Measurements from ENCODE around the gene CCL2. TPM values are rescaled to one million over a fixed set of nuclear protein-coding genes. Genes with fewer than 3 reads are reported as not detected.
"Not testable (repeated sequence)": the region's sequence is repeated elsewhere in the genome, so short reads cannot be mapped to it uniquely, and the experiment has no call there.

CCL2 gene
- total RNA-seq, 1 experiment from 2014 or later, result not detected

DNA sequence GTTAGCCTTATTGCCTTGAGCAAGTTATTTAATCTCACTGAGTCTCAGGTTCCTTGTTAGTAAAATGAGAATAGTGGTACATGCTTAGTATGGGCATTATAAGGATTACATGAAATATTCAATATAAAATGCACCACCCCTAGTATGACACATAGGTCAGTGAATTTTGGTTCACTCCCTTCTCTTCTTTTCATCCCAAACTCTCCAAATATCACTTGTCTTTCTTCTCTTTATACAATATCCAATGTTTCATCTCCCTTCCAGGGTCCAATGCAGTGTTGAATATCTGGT, 28.4 kb upstream of the CCL2 start:
- ChIA-PET CTCF (no interaction called here), POLR2A (ENCODE audit: unreplicated experiment) (no interaction called here)
- peaks cover 16% of the 10 kb centered on the region for H3K27me3 ChIP-seq (ENCODE audit: insufficient read depth, low read depth)
- no peak overlapping the region for H3K27ac ChIP-seq
- H3K4me1 ChIP-seq (replicated peaks; ENCODE audit: insufficient read depth), result no peaks in the 10 kb centered on the region
- no peak overlapping the region for H3K4me2 ChIP-seq
- no peak for DNase-seq
- no peak overlapping the region for H2AFZ ChIP-seq
- no peaks in the 10 kb centered on the region for H3K36me3 ChIP-seq (ENCODE audit: low read depth)
- no peaks in the 10 kb centered on the region for H4K20me1 ChIP-seq (ENCODE audit: insufficient read depth)
- no peaks in the 10 kb centered on the region for H3F3A ChIP-seq (ENCODE audit: insufficient read depth, low read depth)
- intact Hi-C loops (cut with micrococcal nuclease; ENCODE audit: unreplicated experiment), result no loop called here
- no peaks in the 10 kb centered on the region for H3K9me3 ChIP-seq (ENCODE audit: insufficient read depth, low read depth)
- BruUV-seq (replicated peaks), result no TSS peak
- H3K9me2 ChIP-seq (ENCODE audit: insufficient read depth), result no peaks in the 10 kb centered on the region
- TF ChIP-seq, protein P1, sequence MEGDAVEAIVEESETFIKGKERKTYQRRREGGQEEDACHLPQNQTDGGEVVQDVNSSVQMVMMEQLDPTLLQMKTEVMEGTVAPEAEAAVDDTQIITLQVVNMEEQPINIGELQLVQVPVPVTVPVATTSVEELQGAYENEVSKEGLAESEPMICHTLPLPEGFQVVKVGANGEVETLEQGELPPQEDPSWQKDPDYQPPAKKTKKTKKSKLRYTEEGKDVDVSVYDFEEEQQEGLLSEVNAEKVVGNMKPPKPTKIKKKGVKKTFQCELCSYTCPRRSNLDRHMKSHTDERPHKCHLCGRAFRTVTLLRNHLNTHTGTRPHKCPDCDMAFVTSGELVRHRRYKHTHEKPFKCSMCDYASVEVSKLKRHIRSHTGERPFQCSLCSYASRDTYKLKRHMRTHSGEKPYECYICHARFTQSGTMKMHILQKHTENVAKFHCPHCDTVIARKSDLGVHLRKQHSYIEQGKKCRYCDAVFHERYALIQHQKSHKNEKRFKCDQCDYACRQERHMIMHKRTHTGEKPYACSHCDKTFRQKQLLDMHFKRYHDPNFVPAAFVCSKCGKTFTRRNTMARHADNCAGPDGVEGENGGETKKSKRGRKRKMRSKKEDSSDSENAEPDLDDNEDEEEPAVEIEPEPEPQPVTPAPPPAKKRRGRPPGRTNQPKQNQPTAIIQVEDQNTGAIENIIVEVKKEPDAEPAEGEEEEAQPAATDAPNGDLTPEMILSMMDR (conservative IDR thresholded peaks at IDR 0.05), result no peak
- no peak for TF ChIP-seq EZH2 (IDR thresholded peaks at IDR 0.05; ENCODE audit: low read depth)
- H3K4me3 ChIP-seq, result no peak overlapping the region
- H3K79me2 ChIP-seq (ENCODE audit: low read depth), result no peaks in the 10 kb centered on the region

DNA sequence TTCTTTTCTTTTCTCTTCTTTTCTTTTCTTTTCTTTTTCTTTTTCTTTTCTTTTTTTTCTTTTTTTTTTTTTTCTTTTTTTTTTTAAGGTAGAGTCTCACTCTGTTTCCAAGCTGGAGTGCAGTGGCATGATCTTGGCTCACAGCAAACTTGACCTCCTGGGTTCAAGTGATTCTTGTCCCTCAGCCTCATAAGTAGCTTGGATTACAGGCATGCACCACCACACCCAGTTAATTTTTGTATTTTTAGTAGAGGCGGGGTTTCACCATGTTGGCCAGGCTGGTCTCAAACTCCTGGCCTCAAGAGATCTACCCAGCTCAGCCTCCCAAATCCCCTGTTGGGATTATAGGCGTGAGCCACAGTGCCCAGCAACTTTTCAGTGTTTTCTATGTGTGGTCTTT, 27.8 kb upstream of the CCL2 start:
- H3K36me3 ChIP-seq (ENCODE audit: low read depth); DNase-seq; POLR2A ChIA-PET (ENCODE audit: unreplicated experiment); H3K79me2 ChIP-seq (ENCODE audit: low read depth); H3K9me3 ChIP-seq (ENCODE audit: insufficient read depth, low read depth); CTCF ChIA-PET; H3K4me1 ChIP-seq (replicated peaks; ENCODE audit: insufficient read depth); H3K9me2 ChIP-seq (ENCODE audit: insufficient read depth); H3K27ac ChIP-seq; BruUV-seq (replicated peaks); intact Hi-C loops (cut with micrococcal nuclease; ENCODE audit: unreplicated experiment); H3K4me2 ChIP-seq; H3F3A ChIP-seq (ENCODE audit: insufficient read depth, low read depth); H2AFZ ChIP-seq; H4K20me1 ChIP-seq (ENCODE audit: insufficient read depth); H3K4me3 ChIP-seq: not testable (repeated sequence)
- H3K27me3 ChIP-seq (ENCODE audit: insufficient read depth, low read depth), result peaks cover 16% of the 10 kb centered on the region

DNA sequence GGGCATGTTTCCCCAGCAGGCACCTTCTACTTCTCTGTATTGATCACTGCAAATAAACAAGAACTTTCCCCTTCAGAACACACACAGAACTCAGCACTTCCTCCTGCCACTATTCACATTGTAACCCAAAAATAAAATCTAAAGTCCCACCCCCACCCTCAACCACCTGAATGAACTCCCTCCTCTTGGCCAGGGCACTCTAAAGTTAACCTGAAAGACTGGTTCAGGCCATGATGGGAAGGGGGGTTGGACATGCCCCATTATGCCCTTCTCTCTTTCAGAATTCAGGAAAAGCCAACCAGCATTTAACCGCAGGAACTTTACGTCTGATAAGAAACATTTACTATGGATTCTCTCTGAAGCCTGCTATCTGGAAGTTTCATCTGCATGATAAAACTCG, 27.4 kb upstream of the CCL2 start:
- BruUV-seq (replicated peaks), result no TSS peak
- no peaks in the 10 kb centered on the region for H4K20me1 ChIP-seq (ENCODE audit: insufficient read depth)
- intact Hi-C loops (cut with micrococcal nuclease; ENCODE audit: unreplicated experiment), result no loop called here
- no peak overlapping the region for H3K4me2 ChIP-seq
- H3F3A ChIP-seq (ENCODE audit: insufficient read depth, low read depth), result no peaks in the 10 kb centered on the region
- CTCF ChIA-PET, result no interaction called here
- H3K9me3 ChIP-seq (ENCODE audit: insufficient read depth, low read depth), result no peaks in the 10 kb centered on the region
- no peak overlapping the region for H2AFZ ChIP-seq
- H3K27ac ChIP-seq, result no peak overlapping the region
- H3K4me3 ChIP-seq, result no peak overlapping the region
- H3K27me3 ChIP-seq (ENCODE audit: insufficient read depth, low read depth), result peaks cover 16% of the 10 kb centered on the region
- no peak for DNase-seq
- H3K79me2 ChIP-seq (ENCODE audit: low read depth), result no peaks in the 10 kb centered on the region
- POLR2A ChIA-PET (ENCODE audit: unreplicated experiment), result no interaction called here
- H3K4me1 ChIP-seq (replicated peaks; ENCODE audit: insufficient read depth), result no peaks in the 10 kb centered on the region
- TF ChIP-seq EZH2 (IDR thresholded peaks at IDR 0.05; ENCODE audit: low read depth), result no peak
- TF ChIP-seq, protein P1 (conservative IDR thresholded peaks at IDR 0.05), result no peak
- no peaks in the 10 kb centered on the region for H3K36me3 ChIP-seq (ENCODE audit: low read depth)
- no peaks in the 10 kb centered on the region for H3K9me2 ChIP-seq (ENCODE audit: insufficient read depth)

DNA sequence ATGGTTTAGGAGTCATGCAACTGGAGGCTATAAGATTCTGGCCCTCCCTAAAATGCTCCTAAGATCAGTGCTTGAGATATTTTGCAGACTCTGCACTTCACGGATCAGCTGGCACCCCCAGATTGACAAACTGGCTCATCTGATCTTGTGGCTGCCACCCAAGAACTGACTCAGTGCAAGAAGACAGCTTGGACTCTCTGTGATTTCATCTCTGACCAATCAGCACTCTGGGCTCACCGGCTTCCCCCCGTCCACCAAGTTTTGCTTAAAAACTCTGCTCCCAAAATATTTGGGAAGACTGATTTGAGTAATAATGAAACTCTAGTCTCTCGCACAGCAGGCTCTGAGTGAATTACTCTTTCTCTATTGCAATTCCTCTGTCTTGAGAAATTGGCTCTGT, 26.3 kb upstream of the CCL2 start:
- intact Hi-C loops (cut with micrococcal nuclease; ENCODE audit: unreplicated experiment), result no loop called here
- TF ChIP-seq, protein P1 (conservative IDR thresholded peaks at IDR 0.05), result no peak
- TF ChIP-seq EZH2 (IDR thresholded peaks at IDR 0.05; ENCODE audit: low read depth), result no peak
- ChIA-PET CTCF (no interaction called here), POLR2A (ENCODE audit: unreplicated experiment) (no interaction called here)
- H3K9me3 ChIP-seq (ENCODE audit: insufficient read depth, low read depth), result no peaks in the 10 kb centered on the region
- H3K4me2 ChIP-seq, result no peak overlapping the region
- no peak overlapping the region for H2AFZ ChIP-seq
- H3K4me3 ChIP-seq, result no peak overlapping the region
- no TSS peak for BruUV-seq (replicated peaks)
- no peak overlapping the region for H3K27ac ChIP-seq
- H3F3A ChIP-seq (ENCODE audit: insufficient read depth, low read depth), result no peaks in the 10 kb centered on the region
- H3K9me2 ChIP-seq (ENCODE audit: insufficient read depth), result no peaks in the 10 kb centered on the region
- DNase-seq, result no peak
- no peaks in the 10 kb centered on the region for H4K20me1 ChIP-seq (ENCODE audit: insufficient read depth)
- peaks cover 11% of the 10 kb centered on the region for H3K27me3 ChIP-seq (ENCODE audit: insufficient read depth, low read depth)
- H3K4me1 ChIP-seq (replicated peaks; ENCODE audit: insufficient read depth), result no peaks in the 10 kb centered on the region
- no peaks in the 10 kb centered on the region for H3K36me3 ChIP-seq (ENCODE audit: low read depth)
- H3K79me2 ChIP-seq (ENCODE audit: low read depth), result no peaks in the 10 kb centered on the region

Data from PC-9 (cell line).